ENCODE data around the gene SYT15. TPM values are rescaled to one million over a fixed set of nuclear protein-coding genes. Genes with fewer than 3 reads are reported as not detected.
"Not testable (repeated sequence)": the region's sequence is repeated elsewhere in the genome, so short reads cannot be mapped to it uniquely, and the experiment has no call there.

SYT15 gene
- total RNA-seq, 1 donor from 2014 or later, result 1.4 TPM

GRCh38 chr10:46600516-46600915 is 21.6 kb downstream of the SYT15 start:
- not testable (repeated sequence) for H2AFZ ChIP-seq (ENCODE audit: low read depth, low read length); H4K20me1 ChIP-seq (ENCODE audit: insufficient read depth, low read length); H3K4me2 ChIP-seq (ENCODE audit: low read length); H3K4me1 ChIP-seq (ENCODE audit: insufficient read depth, low read length); H3K27ac Mint-ChIP-seq (ENCODE audit: unreplicated experiment); H3K79me2 ChIP-seq (ENCODE audit: insufficient read depth, low read length); H3K36me3 ChIP-seq (ENCODE audit: insufficient read depth, low read length); H3K27me3 Mint-ChIP-seq (ENCODE audit: low read depth, unreplicated experiment); H3K4me1 Mint-ChIP-seq (ENCODE audit: low read depth, unreplicated experiment); H3K36me3 Mint-ChIP-seq (ENCODE audit: low read depth, unreplicated experiment); H3K4me3 Mint-ChIP-seq (ENCODE audit: unreplicated experiment); H3K9ac ChIP-seq (ENCODE audit: low read length); H3K27me3 ChIP-seq (ENCODE audit: insufficient read depth, low read length); H3K27ac ChIP-seq (ENCODE audit: low read depth, low read length); H3K9me3 Mint-ChIP-seq (ENCODE audit: unreplicated experiment); DNase-seq (ENCODE audit: low read depth); H3K9me3 ChIP-seq (ENCODE audit: insufficient read depth, low read depth, low read length); H3K4me3 ChIP-seq (ENCODE audit: insufficient read depth, low read depth, low read length)
- FAIRE-seq, result peak; percentile 85

GRCh38 chr10:46615540-46615939 is 36.6 kb downstream of the SYT15 start:
- H3K4me1 ChIP-seq (ENCODE audit: insufficient read depth, low read length); H3K9me3 ChIP-seq (ENCODE audit: insufficient read depth, low read depth, low read length); H3K4me3 Mint-ChIP-seq (ENCODE audit: unreplicated experiment); H4K20me1 ChIP-seq (ENCODE audit: insufficient read depth, low read length); FAIRE-seq; H3K27me3 Mint-ChIP-seq (ENCODE audit: low read depth, unreplicated experiment); H3K79me2 ChIP-seq (ENCODE audit: insufficient read depth, low read length); H3K9me3 Mint-ChIP-seq (ENCODE audit: unreplicated experiment); H3K9ac ChIP-seq (ENCODE audit: low read length); H3K27ac ChIP-seq (ENCODE audit: low read depth, low read length); H3K36me3 Mint-ChIP-seq (ENCODE audit: low read depth, unreplicated experiment); H3K27me3 ChIP-seq (ENCODE audit: insufficient read depth, low read length); H3K4me2 ChIP-seq (ENCODE audit: low read length); DNase-seq (ENCODE audit: low read depth); H3K4me1 Mint-ChIP-seq (ENCODE audit: low read depth, unreplicated experiment); H3K36me3 ChIP-seq (ENCODE audit: insufficient read depth, low read length); H2AFZ ChIP-seq (ENCODE audit: low read depth, low read length); H3K4me3 ChIP-seq (ENCODE audit: insufficient read depth, low read depth, low read length); H3K27ac Mint-ChIP-seq (ENCODE audit: unreplicated experiment): not testable (repeated sequence)

- H2AFZ ChIP-seq (ENCODE audit: low read depth, low read length); H3K36me3 ChIP-seq (ENCODE audit: insufficient read depth, low read length); FAIRE-seq; H3K9me3 Mint-ChIP-seq (ENCODE audit: unreplicated experiment); H3K9me3 ChIP-seq (ENCODE audit: insufficient read depth, low read depth, low read length); H4K20me1 ChIP-seq (ENCODE audit: insufficient read depth, low read length); H3K4me1 Mint-ChIP-seq (ENCODE audit: low read depth, unreplicated experiment); DNase-seq (ENCODE audit: low read depth); H3K27me3 ChIP-seq (ENCODE audit: insufficient read depth, low read length); H3K36me3 Mint-ChIP-seq (ENCODE audit: low read depth, unreplicated experiment); H3K9ac ChIP-seq (ENCODE audit: low read length); H3K27ac ChIP-seq (ENCODE audit: low read depth, low read length); H3K79me2 ChIP-seq (ENCODE audit: insufficient read depth, low read length); H3K4me3 Mint-ChIP-seq (ENCODE audit: unreplicated experiment); H3K27ac Mint-ChIP-seq (ENCODE audit: unreplicated experiment); H3K4me3 ChIP-seq (ENCODE audit: insufficient read depth, low read depth, low read length); H3K27me3 Mint-ChIP-seq (ENCODE audit: low read depth, unreplicated experiment); H3K4me1 ChIP-seq (ENCODE audit: insufficient read depth, low read length); H3K4me2 ChIP-seq (ENCODE audit: low read length): not testable (repeated sequence)
These were observed 37.3 kb downstream of the SYT15 start for GRCh38 chr10:46616227-46616626.

GRCh38 chr10:46617134-46617533 is 38.2 kb downstream of the SYT15 start:
- H3K4me3 ChIP-seq (ENCODE audit: insufficient read depth, low read depth, low read length); H3K36me3 Mint-ChIP-seq (ENCODE audit: low read depth, unreplicated experiment); H3K4me2 ChIP-seq (ENCODE audit: low read length); H3K27ac Mint-ChIP-seq (ENCODE audit: unreplicated experiment); H3K9me3 ChIP-seq (ENCODE audit: insufficient read depth, low read depth, low read length); H3K36me3 ChIP-seq (ENCODE audit: insufficient read depth, low read length); H2AFZ ChIP-seq (ENCODE audit: low read depth, low read length); H3K4me1 ChIP-seq (ENCODE audit: insufficient read depth, low read length); H3K79me2 ChIP-seq (ENCODE audit: insufficient read depth, low read length); FAIRE-seq; H3K9ac ChIP-seq (ENCODE audit: low read length); DNase-seq (ENCODE audit: low read depth); H3K9me3 Mint-ChIP-seq (ENCODE audit: unreplicated experiment); H3K27me3 Mint-ChIP-seq (ENCODE audit: low read depth, unreplicated experiment); H4K20me1 ChIP-seq (ENCODE audit: insufficient read depth, low read length); H3K4me1 Mint-ChIP-seq (ENCODE audit: low read depth, unreplicated experiment); H3K27me3 ChIP-seq (ENCODE audit: insufficient read depth, low read length); H3K27ac ChIP-seq (ENCODE audit: low read depth, low read length); H3K4me3 Mint-ChIP-seq (ENCODE audit: unreplicated experiment): not testable (repeated sequence)

GRCh38 chr10:46617913-46618312 is 39.0 kb downstream of the SYT15 start:
- not testable (repeated sequence) for H3K27ac Mint-ChIP-seq (ENCODE audit: unreplicated experiment); H3K27ac ChIP-seq (ENCODE audit: low read depth, low read length); H3K4me2 ChIP-seq (ENCODE audit: low read length); H3K27me3 ChIP-seq (ENCODE audit: insufficient read depth, low read length); H3K4me3 ChIP-seq (ENCODE audit: insufficient read depth, low read depth, low read length); H3K36me3 ChIP-seq (ENCODE audit: insufficient read depth, low read length); H3K4me3 Mint-ChIP-seq (ENCODE audit: unreplicated experiment); H3K9me3 ChIP-seq (ENCODE audit: insufficient read depth, low read depth, low read length); H2AFZ ChIP-seq (ENCODE audit: low read depth, low read length); FAIRE-seq; H3K9me3 Mint-ChIP-seq (ENCODE audit: unreplicated experiment); DNase-seq (ENCODE audit: low read depth); H3K4me1 ChIP-seq (ENCODE audit: insufficient read depth, low read length); H3K79me2 ChIP-seq (ENCODE audit: insufficient read depth, low read length); H3K4me1 Mint-ChIP-seq (ENCODE audit: low read depth, unreplicated experiment); H3K9ac ChIP-seq (ENCODE audit: low read length); H3K36me3 Mint-ChIP-seq (ENCODE audit: low read depth, unreplicated experiment); H3K27me3 Mint-ChIP-seq (ENCODE audit: low read depth, unreplicated experiment); H4K20me1 ChIP-seq (ENCODE audit: insufficient read depth, low read length)

GRCh38 chr10:46623899-46624654 is 45.1 kb downstream of the SYT15 start:
- not testable (repeated sequence) for H3K9me3 ChIP-seq (ENCODE audit: insufficient read depth, low read depth, low read length); H3K4me2 ChIP-seq (ENCODE audit: low read length); H3K4me3 Mint-ChIP-seq (ENCODE audit: unreplicated experiment); H2AFZ ChIP-seq (ENCODE audit: low read depth, low read length); H3K79me2 ChIP-seq (ENCODE audit: insufficient read depth, low read length); H3K4me3 ChIP-seq (ENCODE audit: insufficient read depth, low read depth, low read length); H4K20me1 ChIP-seq (ENCODE audit: insufficient read depth, low read length); H3K36me3 ChIP-seq (ENCODE audit: insufficient read depth, low read length); H3K27ac Mint-ChIP-seq (ENCODE audit: unreplicated experiment); H3K27me3 Mint-ChIP-seq (ENCODE audit: low read depth, unreplicated experiment); H3K4me1 ChIP-seq (ENCODE audit: insufficient read depth, low read length); H3K27ac ChIP-seq (ENCODE audit: low read depth, low read length); H3K4me1 Mint-ChIP-seq (ENCODE audit: low read depth, unreplicated experiment); DNase-seq (ENCODE audit: low read depth); H3K9ac ChIP-seq (ENCODE audit: low read length); FAIRE-seq; H3K27me3 ChIP-seq (ENCODE audit: insufficient read depth, low read length); H3K9me3 Mint-ChIP-seq (ENCODE audit: unreplicated experiment); H3K36me3 Mint-ChIP-seq (ENCODE audit: low read depth, unreplicated experiment)

Data from astrocyte (in vitro differentiated cells and primary cell).